ENCODE measurements around the gene CNOT6.

CNOT6 gene

DNA sequence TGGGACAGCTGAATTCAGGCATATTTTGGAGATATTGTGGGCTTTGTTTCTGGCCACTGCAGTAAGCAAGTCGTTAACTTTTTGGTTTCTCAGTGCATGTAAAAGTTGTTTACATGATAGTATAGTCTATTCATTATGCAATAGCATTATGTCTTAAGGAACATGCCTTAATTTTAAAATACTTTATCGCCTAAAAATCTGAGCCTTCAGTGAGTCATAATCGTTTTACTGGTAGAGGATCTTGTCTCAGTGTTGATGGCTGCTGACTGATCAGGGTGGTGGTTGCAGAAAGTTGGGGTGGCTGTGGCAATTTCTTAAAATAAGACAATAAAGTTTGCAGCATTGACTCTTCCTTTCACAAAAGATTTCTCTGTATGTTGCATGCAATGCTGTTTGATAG, 92.0 kb downstream of the CNOT6 start:
- no peak for DNase-seq

DNA sequence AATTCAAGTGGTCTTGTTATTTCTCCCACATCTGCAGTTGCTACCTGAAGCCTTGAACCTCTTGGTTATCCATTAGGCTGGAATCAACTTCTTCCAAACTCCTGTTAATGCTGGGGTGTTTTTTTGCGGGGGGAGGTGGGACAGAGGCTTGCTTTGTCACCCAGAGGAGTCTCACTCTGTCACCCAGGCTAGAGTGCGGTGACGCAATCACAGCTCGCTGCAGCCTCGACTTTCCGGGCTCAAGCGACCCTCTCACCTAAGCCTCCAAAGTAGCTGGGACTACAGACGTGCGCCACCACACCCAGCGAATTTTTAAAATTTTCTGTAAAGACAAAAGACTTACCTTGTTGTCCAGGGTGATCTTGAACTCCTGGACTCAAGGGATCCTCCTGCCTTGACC, 92.7 kb downstream of the CNOT6 start:
- DNase-seq = no peak

DNA sequence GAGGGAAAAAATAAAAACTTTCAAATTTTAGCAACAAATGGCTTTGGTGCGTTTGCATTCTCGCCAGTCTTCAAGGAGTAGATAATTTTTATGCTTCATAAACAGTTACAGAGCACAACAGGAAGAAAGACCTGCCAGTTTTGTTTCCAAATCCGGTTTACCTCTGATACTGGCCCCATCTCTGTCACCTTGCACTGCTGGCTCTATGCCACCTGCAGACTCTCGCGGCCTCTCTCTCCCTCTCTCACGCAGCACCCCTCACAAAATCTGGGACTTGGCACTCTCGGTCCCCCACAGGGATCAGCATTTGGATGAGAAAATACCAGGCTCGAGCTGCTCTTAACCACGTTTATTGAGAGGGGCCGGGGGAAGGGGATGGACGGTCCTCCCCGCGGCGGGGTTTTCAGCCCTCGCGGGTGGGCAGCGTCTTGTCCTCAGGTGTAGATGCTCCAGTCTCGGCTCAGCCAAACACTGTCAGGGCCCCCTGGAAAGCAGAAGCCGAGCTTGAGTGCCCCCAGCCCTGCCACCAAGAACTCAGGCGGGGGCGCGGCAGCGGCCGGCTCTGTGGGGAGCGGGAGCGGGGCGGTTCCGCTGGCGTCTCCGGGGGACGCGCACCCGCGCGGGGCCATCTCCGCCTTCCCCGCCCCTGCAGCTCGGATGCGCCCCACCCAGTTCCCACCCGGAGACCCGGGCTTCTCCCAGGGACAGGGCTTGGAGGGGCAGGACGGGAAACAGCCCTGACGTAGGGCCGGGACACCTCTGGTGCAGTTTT, 95.8 kb downstream of the CNOT6 start:
- DNase-seq = no peak

DNA sequence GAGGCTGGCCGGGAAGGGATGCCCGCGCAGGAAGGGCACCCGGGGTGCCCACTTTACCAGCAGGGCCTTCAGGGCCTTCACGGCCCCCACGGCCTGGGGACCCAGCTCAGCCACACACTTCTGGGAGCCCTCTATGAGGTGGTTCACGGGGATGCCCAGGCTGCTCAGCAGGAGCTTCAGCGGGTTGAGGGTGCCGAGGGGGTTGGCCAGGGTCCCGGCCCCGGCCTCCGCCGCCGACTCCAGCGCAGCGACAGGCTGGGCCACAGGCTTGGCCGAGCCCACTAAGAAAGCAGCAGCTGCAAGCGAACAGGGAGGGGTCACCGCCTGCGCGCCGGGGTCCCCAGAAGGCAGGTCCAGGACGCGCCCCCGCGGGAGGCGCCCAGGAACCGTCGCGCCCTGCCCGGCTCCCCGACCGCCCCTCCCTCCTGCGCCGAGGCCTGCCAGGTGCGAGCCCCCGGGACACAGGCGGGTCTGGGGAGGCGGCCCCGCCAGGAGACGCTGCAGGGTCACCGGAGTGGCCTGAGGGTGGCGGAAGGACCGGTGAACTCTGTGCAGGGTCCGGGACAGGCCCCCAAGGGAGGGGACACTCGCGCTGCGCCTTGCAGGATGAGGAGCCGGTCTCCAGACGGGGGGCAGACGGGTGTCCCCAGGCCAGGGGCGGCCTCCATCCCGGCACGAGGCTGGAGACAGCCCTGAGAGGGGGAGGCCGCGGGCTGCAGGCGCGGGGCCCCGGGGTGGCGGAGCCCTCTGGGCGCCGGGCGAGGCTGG, 96.5 kb downstream of the CNOT6 start:
- DNase-seq = no peak

DNA sequence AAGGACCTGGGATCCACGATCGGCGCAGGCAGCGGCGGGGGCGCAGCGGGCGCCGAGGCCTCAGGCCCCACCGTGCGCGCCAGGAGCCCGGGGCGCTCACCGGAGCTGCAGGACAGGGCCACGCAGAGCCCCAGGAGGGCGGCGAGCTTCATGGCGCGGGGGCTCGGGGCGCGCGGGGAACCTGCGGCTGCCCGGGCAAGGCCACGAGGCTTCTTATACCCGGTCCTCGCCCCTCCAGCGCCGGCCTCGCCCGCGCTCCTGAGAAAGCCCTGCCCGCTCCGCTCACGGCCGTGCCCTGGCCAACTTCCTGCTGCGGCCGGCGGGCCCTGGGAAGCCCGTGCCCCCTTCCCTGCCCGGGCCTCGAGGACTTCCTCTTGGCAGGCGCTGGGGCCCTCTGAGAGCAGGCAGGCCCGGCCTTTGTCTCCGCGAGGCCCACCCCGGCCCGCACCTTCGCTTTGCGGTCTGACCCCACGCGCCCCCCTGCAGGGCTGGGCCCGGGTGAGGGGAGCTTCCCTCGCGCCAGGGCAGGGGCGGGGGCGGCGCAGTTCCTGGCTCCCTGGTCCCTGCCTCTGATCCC, 97.2 kb downstream of the CNOT6 start, which contains the start of gene SCGB3A1:
TSS of gene SCGB3A1 (minus strand) at position 189 of the 577 bp plus-strand sequence. CDS start at position 152, 37 bp downstream.
- DNase-seq = no peak

DNA sequence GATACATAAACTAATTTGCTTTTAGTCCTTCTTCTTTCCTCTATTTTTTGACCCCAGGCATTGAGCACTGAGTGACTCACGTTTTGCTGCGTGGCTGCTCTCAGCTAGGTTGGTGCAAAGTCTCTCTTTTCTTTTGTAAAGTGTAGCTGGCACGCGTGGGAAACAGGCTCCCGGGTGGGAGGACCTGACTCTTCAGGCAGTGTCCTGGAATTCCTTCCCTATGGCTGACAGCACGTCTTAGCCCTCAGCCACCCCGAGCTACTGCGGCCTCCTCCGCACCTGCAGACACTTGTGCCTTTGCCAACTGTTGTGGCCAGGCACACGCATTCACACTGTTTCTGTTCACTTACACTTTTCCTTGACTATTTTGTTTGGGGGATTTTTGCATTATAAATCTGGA, 98.0 kb downstream of the CNOT6 start:
- no peak for DNase-seq

DNA sequence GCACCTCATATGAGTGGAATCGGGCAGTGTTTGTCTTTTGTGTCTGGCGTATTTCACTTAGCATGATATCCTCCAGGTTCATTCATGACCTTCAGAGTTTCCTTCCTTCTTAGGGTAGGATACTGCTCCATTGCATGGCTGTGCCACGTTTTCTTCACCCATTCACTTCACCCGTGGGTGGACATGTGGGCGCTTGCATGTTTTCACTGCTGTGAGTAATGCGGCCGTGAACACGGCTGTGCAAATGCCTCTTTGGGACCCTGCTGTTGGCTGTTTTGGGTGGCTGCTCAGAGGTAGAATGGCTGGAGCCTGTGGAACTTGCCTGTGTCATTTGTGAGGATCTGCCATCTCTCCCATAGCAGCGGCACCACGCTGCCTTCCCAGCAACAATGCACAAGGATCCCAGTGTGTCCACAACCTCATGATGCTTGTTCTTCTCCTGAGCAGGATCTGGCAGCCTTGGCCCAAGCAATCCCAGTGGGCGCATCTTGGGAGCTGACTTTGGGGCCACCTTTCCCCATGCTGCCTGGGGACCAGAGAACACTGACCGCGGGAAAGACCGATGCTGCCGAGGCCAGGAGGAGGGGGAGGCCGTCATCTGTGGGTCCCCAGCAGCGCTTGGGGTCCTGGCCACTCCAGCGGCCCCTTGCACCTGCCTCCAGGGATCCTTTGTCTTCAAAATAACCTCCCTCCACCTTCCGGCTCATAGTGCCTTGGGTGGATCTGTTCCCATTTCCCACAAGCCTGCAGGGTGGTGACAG, 99.4 kb downstream of the CNOT6 start:
- no peak for DNase-seq

DNA sequence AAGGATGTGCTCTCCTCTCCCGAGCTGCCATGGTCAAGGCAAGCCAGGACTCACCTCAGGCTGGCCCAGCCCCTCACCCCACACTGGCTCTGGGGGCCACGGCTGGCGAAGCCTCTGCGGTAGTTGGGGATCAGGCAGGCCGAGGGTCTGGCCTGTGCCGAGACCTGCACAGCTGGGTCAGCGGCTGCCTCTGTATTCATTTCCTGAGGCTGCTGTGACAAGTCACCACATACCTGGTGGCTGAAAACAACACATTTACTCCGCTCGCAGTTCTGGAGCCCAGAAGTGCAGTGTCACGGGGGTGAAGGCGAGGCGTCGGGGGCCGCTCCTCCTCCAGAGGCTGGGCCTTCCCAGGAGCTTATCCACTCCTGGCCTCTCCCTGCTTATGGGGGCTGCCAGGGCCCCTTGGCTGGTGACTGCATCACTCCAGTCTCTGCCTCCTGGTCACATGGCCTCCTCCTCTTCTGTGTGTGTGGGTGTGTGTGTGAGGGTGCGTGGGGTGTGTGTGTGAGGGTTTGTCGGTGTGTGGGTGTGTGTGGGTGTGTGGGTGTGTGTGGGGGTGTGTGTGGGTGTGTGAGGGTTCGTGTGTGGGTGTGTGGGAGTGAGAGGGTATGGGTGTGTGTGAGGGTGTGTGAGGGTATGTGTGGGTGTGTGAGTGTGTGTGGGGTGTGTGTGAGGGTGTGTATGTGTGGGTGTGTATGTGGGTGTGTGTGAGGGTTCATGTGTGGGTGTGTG, 100.3 kb downstream of the CNOT6 start:
- DNase-seq = no peak

DNA sequence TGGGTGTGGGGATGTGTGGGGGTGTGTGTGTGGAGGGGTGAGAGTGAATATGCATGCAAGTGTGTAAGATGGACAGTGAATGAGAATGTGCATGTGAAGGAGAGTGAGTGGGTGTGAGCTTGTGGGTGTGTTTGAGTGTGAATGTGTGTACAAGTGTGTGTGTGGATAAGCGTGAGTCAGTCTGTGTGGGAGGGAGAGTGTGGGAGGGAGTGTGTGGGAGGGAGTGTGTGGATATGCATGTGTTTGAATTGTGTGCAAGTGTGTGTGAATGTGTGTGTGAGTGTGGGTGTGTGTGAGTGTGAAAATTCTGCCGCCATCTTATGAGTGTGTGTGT, 100.8 kb downstream of the CNOT6 start:
- DNase-seq = no peak

DNA sequence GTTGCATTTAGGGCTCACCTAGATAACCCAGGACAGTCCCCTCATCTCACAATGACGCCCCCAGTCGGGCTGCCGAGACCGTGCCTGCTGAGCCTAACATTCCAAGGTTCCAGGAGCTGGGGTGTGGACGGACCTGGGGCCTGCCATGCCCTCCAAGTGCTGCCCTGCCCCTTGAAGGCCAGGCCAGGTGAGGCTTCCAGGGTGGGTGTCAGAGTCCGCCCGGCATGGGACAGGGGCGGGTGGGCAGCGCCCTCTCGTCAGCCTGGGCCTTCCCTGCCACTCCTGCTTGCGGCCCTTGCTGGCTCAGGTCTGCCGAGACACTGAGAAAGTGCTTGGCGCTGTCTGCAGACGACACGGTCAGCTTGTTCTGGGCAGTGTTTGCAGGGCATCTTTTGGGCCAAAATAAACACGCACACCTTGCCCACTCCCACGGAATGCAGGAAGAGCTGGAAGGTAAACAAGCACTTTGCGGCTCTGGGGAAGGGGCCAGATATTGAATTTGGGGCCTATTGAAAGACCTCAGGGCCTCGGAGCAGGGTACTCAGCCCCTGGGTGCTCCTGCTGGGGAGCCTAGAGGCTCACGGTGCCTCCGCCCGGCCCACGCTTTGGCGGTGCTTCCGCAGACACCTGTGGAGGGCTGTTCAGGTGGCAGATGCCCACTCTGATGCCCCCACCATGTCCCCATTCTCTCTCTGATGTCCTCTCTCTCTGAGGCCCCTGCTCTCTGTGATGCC, 101.4 kb downstream of the CNOT6 start:
- no peak for DNase-seq

DNA sequence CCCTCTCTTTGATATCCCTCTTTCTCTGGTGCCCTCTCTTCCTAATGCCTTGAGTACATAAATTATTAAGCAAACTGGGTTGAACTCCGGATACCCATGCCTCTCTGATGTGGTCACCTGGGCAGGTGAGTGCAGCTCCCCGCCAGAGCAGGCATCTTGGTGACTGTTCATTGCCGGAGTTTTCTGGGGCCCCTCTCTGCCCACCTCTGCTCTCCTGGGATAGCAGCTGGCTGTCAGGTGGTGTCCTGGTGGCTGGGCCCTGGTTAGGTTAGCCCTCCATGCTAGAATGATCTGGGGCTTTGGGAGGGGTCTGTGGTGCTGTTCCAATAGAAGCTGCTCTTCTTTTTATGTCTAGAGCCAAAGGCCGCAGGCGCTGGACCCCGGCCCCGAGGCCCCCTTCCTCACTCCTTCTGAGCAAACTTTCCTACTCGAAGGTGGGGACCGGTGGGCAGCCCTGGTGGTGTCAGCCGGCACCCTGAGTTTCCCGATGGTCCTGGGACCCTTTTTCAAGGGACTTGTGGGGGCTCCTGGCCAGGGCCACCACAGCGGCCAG, 102.0 kb downstream of the CNOT6 start:
- no peak for DNase-seq

DNA sequence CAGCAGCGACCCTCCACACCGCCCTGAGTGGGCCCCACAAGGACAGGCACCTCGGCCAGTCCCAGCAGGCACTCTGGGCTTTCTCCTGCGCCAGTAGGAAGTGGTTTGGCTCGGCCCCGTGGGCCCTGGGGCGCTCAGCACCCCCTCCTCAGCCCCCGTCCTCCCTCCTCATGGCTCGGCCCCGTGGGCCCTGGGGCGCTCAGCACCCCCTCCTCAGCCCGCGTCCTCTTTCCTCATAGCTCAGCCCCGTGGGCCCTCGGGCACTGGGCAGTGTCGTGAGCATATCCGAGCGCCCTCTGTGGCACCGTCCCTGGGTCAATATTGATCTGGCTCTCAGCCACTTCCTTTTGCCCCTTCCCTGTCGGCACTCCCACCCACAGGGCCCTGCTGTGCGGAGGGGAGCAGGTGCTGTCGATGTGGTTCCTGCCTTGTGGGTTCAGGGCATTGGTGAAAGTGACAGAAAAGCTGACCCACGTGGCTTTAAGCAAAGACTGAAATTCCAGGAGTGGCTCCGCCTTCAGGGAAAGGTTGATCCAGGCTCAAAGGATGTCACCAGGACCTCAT, 102.6 kb downstream of the CNOT6 start:
- no peak for DNase-seq

DNA sequence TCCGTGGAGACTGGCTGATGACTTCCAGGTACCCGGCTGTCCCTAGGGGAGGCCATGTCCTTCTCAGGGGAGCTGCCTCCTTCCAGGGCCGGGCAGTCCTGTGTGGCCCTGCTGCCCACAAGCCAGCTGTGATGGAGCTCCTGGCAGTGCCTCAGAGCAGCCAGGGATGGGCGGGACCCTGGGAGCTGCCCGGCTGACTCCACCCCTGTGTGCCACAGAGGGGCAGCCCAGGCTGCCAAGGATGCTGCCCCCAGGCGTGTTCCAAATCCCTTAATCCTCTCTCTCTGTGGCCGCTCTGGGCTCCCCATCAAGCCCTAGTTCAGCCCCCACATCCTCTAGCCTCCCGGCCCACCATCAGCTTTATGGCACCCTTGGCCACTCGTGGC, 104.1 kb downstream of the CNOT6 start:
- no peak for DNase-seq

DNA sequence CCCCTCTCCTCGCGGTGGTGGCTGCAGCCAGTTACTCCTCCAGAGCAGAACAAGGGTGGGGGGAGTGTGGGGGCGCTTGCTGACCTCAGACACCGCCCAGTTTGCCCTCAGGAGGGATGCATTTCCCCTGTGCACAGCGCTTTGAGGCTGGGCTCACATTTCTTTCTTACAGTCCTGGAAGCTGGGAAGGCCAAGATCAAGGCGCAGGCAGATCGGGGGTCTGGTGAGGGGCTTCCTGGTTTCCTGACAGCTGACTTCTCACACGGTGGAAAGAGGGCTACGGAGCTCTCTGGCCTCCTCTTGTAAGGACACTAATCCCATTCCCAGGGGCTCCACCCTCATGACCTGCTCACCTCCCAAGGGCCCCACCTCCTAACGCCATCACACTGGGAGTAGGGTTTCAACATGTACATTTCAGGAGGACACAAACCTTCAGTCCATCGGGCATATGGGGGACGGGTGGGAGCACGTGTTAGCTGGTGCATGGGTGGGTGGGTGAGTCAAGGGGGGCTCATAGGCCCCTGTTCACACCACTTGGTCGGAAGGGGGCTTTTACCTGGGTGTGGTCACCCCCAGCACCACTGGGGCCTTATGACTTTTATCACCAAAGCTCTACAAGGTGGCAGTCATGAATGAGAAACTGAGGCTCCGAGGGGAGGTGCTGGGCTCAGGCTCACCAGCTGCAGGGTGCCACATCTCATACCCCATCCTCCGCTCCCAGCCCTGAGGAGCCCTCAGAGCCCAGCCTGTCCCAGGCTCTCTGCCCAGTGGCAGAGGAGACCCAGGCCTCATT, 104.8 kb downstream of the CNOT6 start:
- no peak for DNase-seq

DNA sequence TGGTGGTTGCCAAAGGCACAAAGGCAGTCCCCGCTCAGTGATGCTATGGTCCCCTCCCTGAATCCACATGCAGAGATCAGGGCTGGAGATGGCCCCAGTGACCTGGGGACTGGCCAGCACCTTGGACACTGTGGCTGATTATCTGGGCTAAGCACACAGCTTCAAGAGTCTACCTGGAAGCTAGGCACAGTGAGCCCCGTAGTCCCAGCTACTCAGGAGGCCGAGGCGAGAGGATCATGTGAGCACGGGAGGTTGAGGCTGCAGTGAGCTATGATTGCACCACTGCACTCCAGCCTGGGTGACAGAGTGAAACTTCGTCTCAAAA, 105.4 kb downstream of the CNOT6 start:
- no peak for DNase-seq

DNA sequence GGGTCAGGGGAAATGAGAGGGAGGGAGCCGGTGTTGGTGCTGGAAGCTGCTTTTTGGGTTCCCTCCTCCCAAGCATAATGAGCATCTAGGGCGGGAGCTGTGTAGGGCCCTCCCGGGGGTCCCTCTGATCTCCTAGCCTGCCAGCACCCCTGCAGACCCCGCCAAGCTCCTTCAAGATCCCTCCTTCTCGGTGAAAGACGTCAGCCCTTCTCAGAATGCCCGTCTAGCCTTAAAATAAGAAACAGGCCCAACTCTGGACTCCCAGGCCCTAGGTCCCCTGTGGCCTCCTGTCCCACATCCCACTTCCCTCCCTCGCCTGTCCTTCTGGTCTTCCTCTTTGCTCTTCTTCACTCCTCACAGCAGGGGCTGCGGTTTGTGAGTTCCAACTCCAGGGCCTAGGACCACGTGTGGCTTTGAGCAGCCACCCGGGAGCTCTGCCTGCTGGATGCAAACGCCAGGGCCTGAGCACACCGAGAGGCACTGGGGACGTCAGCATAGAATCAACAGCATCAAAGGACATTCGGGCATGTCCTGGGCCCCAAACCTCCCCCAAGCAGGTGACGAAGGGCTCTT, 105.9 kb downstream of the CNOT6 start:
- no peak for DNase-seq

DNA sequence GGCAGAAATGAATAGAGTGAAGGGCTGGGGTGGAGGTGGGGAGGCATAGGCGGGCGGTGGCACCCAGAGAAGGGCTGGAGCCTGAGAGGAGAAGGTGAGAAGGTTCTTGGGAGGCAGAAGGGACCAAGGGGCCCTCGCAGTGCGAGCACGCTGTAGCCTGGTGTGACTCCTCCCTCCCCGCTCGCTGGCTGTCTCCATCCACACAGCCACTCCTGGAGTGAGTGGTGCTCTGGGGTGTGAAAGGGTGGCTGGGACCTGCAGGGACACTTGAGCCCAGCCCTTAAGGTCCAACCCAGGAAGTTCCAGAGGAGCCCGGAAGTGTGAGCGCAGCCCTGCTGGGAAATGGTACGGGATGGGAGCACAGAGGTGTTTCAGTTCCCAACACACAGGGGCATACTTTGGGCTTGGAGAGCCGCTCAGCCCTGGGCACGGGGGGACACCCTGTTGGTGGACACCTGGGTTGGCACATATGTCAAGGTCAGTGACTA, 106.4 kb downstream of the CNOT6 start:
- DNase-seq = no peak

DNA sequence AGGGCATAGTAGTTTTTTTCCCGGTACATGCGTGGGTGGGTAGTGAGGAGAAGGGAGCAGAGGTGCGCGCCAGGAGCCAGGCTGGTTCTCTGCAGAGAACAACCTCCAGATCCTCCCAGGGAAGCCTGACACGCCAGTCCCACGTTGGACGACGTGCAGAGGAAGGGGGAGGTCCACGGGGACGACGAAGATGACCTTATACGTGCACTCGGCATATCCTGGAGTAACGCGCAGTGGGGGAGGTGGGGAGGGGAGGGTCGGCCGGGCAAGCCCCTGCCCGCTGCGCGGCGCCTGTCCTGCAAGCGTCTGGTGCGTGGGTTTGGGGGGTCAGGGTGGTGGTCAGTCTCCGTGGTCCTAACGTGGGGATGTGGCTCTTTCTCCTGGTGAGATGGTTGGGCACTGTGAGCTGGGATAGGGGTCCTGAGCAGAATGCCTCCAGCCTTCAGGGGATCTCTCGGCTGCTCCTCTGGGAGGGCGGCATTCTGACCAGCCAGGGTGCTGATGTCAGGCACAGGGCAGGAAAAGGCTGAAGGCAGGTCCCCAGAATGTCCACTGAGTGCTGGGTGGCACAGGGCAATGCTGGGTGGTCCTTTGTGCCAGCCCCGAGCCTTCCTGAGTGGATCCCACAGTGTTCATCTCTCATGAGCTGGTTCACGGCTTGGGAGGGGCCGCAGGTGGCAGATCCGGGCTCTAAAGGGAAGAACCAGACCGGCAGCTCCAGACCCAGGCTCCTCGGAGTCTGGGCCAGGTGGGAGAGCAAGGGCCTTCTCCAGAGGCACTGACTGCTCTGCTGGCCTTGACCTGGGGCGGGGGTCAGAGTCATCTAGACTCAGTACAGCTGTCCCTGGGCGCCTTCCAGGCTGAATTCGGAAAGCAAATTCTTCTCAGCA, 107.7 kb downstream of the CNOT6 start:
- no peak for DNase-seq

DNA sequence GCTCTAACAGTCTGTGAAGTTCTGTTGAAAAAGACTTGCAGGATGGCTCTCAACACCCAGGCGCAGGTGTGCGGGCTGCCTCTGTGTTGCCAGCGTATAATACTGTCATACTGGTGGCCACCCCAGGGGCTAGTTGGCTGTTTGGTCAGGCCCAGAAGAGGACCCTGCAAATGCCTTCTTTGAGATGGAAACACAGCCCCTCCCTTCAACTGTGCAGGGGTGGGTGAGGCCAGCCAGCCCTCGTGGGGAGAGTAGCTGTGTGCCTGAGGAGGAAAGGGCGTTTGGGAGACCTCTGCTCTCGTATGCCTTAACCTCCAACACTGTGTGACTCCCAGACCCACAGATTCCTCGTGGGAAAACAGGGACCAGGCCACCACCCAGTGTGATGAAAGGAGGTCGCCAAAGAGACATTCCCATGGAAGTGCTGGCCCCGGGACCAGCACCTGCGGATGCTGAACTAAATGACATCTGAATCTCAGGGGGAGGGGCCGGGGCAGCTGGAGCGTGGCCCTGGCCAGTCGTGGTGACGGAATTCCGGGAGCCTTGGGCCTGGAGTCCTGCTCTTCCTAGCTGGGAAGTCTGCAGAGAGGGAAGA, 108.4 kb downstream of the CNOT6 start:
- DNase-seq = no peak
